HG03558 (cell line): ENCODE measurements around the gene RPRD1A.
"Not testable (repeated sequence)": the region's sequence is repeated elsewhere in the genome, so short reads cannot be mapped to it uniquely, and the experiment has no call there.

Source experiments
- ATAC-seq: cut with Tn5 transposase; IDR thresholded peaks from one replicate; pipeline ENCODE4 v1.9.1; 2021; ENCODE audit warnings: moderate number of reproducible peaks; ENCODE audit not compliant: unreplicated experiment; ENCODE audit errors: extremely low read depth

RPRD1A gene

GRCh38 chr18:36081118-36081517, 13.8 kb upstream of the RPRD1A start:
- ATAC-seq: not testable (repeated sequence)

- no peak for ATAC-seq
Measured at GRCh38 chr18:36078751-36079529, 11.6 kb upstream of the RPRD1A start.

- ATAC-seq: not testable (repeated sequence)
Measured at GRCh38 chr18:36077764-36078163, 10.4 kb upstream of the RPRD1A start.

GRCh38 chr18:36075862-36076587, 8.7 kb upstream of the RPRD1A start:
- ATAC-seq: no peak

- ATAC-seq: no peak
Measured at GRCh38 chr18:36074435-36074834, 7.1 kb upstream of the RPRD1A start.

GRCh38 chr18:36073676-36074075, 6.3 kb upstream of the RPRD1A start:
- ATAC-seq: no peak

GRCh38 chr18:36072406-36072805, 5.0 kb upstream of the RPRD1A start:
- ATAC-seq: not testable (repeated sequence)

GRCh38 chr18:36066686-36067054, 689 bp downstream of the RPRD1A start:
- no peak for ATAC-seq

GRCh38 chr18:36066001-36066400, 1.4 kb downstream of the RPRD1A start:
- ATAC-seq: no peak

- not testable (repeated sequence) for ATAC-seq
Measured at GRCh38 chr18:36064809-36065079, 2.6 kb downstream of the RPRD1A start.

- no peak for ATAC-seq
Measured at GRCh38 chr18:36064027-36064808, 3.1 kb downstream of the RPRD1A start.

- no peak for ATAC-seq
Measured at GRCh38 chr18:36058674-36059073, 8.7 kb downstream of the RPRD1A start.

GRCh38 chr18:36051760-36052159, 15.6 kb downstream of the RPRD1A start:
- ATAC-seq: no peak

GRCh38 chr18:36050479-36050878, 16.9 kb downstream of the RPRD1A start:
- ATAC-seq: no peak

GRCh38 chr18:36047521-36047920, 19.8 kb downstream of the RPRD1A start:
- no peak for ATAC-seq

GRCh38 chr18:36046898-36047297, 20.5 kb downstream of the RPRD1A start:
- no peak for ATAC-seq

GRCh38 chr18:36045241-36045991, 21.9 kb downstream of the RPRD1A start:
- ATAC-seq: no peak

- no peak for ATAC-seq
Measured at GRCh38 chr18:36043153-36043552, 24.2 kb downstream of the RPRD1A start.

GRCh38 chr18:36041146-36041545, 26.2 kb downstream of the RPRD1A start:
- no peak for ATAC-seq

GRCh38 chr18:36038102-36038663, 29.2 kb downstream of the RPRD1A start:
- no peak for ATAC-seq
